Right renal pelvis (tissue), 4 donors: ENCODE results near the gene SNRPA. TPM values are rescaled to one million over a fixed set of nuclear protein-coding genes. Genes with fewer than 3 reads are reported as not detected.
A peak's percentile ranks its signal among the peaks of the same experiment; 100 is the strongest.
"Not testable (repeated sequence)": the region's sequence is repeated elsewhere in the genome, so short reads cannot be mapped to it uniquely, and the experiment has no call there.

ENCODE experiments used
- DNase-seq, 4 donors: peaks; one replicate each; pipeline ENCODE4 v3.0.0-alpha.2; 2013; ENCODE audit warnings: low read depth in 4 of 4, low spot score in 3 of 4, missing footprints in 1 of 4
- polyA plus RNA-seq, 4 donors: library from polyadenylated mRNA; unstranded; fragments of 120-200 nt; gene quantifications; one replicate each; pipeline ENCODE4 v1.2.1, GENCODE V29; 2013; ENCODE audit not compliant: insufficient read length in 4 of 4

Gene SNRPA
- polyA plus RNA-seq, 4 donors: 114 to 126 (median 122) TPM

DNA sequence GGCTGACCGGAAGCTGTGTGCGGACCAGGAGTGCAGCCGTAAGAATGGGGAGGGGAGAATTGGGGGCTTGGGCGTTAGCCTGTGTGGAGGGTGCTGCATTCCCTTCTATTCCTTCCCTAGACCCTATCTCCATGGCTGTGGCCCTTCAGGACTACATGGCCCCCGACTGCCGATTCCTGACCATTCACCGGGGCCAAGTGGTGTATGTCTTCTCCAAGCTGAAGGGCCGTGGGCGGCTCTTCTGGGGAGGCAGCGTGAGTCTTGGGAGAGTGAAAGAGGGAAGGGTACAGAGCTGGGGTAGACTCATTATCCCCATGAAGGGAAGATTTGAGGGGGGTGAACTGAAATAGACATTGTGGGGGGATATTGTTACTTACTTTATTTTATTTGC is 24.6 kb downstream of the SNRPA start:
- DNase-seq: no peak

GRCh38 chr19:40776364-40776763 is 25.4 kb downstream of the SNRPA start:
- no peak for DNase-seq

- peak; percentile 83 to 91 (median 89) for DNase-seq
Measured at GRCh38 chr19:40776932-40777644, 26.1 kb downstream of the SNRPA start.

GRCh38 chr19:40777645-40777936 is 26.6 kb downstream of the SNRPA start:
- DNase-seq: no peak

- DNase-seq: peak; percentile 99 to 100 (median 100)
Measured at GRCh38 chr19:40777937-40778705, 27.1 kb downstream of the SNRPA start, which contains the start of gene RAB4B. RAB4B (plus strand) TSS chr19:40778247; CDS start chr19:40778376, 129 bp downstream.

- no peak for DNase-seq
Measured at GRCh38 chr19:40778706-40779284, 27.8 kb downstream of the SNRPA start.

- no peak for DNase-seq
Measured at GRCh38 chr19:40780582-40780981, 29.6 kb downstream of the SNRPA start.

DNA sequence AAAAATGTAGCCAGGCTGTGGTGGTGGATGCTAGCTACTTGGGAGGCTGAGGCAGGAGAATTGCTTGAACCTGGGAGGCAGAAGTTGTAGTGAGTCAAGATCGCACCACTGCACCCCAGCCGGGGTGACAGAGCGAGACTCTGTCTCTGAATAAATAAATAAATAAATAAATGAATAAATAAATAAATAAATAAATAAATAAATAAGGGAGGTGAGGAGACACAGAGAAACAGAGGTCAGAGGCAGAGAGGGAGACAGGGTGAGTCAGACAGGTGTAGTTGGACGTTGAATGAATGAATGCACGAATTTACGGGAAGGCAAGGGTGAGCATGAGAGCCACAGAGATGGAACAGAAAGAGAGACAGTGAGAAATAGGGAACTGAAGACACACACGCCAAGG is 30.1 kb downstream of the SNRPA start:
- no peak for DNase-seq

DNA sequence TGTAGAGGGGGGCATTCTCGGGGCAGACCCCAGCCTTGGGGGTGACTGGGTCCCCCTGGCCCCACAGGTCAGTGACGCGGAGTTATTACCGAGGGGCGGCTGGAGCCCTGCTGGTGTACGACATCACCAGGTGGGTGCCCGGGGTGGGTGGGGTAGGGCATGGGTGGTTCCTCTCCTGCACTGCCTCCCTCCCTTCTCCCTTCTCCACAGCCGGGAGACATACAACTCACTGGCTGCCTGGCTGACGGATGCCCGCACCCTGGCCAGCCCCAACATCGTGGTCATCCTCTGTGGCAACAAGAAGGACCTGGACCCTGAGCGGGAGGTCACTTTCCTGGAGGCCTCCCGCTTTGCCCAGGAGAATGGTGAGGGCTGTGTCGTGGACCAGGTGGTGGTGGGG is 32.7 kb downstream of the SNRPA start:
- DNase-seq: no peak

- not testable (repeated sequence) for DNase-seq
Measured at GRCh38 chr19:40784146-40784545, 33.1 kb downstream of the SNRPA start.

DNA sequence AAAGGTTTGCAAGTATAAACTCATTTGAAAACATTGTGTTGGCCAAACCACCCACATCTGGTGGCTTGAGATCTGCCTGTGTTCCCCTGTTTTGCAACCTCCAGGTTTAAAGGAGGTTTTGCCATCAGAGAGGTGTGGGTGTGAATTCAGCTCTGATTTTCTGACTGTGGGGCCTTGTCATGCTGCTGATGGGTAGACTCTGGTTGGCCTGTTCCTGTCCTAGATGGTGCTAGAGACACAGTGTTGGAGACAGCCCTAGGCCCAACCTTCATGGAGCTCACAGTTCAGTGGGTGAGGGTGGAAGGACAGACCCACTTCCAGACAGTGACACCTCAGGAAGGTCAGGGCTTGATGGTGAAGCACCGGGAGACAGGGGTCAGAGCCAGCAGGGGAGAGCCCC is 34.5 kb downstream of the SNRPA start:
- no peak for DNase-seq

GRCh38 chr19:40786060-40787037 is 35.3 kb downstream of the SNRPA start:
- DNase-seq: no peak

DNA sequence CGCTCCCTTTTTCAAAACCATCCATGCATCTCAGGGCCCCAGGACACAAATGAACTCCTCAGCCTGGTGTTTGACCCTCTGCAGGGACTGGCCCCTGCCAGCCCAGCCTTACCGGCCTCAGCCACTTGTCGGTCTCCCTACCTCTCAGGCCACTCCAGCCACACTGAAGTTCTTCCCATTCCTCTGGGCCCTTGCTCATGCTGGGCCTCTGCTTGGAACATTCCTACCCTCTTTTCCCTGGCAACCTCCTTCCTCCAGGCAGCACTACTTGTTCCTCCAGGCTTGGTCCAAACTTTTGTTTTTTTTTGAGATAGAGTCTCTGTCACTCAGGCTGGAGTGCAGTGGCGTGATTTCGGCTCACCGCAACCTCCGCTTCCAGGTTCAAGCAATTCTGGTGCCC is 40.3 kb downstream of the SNRPA start:
- no peak for DNase-seq

DNA sequence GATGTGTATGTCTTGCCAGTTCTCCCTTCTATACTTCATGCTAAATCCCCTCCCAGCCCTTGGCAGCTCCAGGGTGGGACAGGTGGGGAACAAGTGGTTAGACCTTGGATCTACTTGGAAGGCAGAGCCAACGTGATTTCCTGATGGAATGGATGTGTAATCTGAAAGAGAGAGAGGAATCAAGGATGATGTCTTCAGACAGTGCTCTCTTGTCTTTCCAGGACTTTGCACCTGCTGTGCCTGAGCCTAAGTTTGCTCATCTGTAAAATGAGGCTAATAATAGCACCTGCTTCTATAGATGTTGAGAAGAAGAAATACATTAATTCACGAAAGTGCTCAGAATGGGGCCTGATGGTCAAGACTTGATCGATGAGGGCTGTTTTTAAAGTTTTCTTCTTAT is 41.0 kb downstream of the SNRPA start:
- no peak for DNase-seq

GRCh38 chr19:40797166-40797962 is 46.4 kb downstream of the SNRPA start:
- no peak for DNase-seq

GRCh38 chr19:40797963-40798682 is 47.1 kb downstream of the SNRPA start:
- DNase-seq: no peak

DNA sequence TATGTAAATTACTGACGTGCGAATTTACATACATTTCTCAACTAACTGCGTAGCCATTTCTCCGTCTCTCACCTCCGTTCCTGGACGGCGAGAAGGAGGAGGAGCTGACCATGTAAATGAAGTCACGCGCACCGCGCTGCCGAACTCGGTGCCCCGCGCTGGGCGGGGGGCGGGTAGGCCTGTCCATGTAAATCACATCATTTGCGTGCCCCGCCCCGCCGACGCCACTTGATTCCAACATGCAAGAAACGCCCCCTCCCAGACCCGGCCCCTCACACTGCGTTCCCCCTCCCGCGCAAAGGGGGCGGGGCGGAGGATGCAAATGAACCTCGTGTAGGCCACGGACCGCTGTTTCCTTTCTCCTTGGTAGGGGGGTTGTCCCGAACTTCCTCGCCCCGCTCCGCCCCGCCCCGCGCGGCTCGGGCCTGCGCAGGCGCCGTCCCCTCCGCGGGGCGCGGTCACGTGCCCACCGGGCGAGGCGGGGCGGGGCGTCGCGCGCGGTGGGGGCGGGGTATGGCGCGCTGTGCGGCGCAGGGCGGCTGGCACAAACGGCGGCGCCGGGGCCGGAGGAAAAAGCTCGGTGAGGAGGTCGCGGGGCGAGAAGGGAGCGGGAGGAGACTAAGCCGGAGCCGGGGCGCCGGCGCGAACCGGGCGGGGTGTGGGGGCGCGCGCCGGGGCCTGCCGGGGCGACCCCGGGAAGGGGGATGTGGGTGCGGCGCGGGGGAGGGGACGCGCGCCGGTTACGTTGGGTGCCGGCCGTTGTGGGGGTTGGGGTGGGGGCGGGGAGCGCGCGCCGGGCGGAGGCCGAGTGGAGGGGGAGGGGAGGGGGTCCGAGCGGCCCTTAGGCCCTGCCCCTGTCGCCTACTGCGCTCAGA is 47.9 kb downstream of the SNRPA start, which contains the start of gene EGLN2:
TSS of gene EGLN2 (plus strand) at position 509 of the 875 bp plus-strand sequence. CDS start 1,382 bp downstream, outside the sequence.
- peak; percentile 99 to 100 (median 100) for DNase-seq
